Cardiac septum (tissue), 1 donor: ENCODE results near the gene CPNE1. TPM values are rescaled to one million over a fixed set of nuclear protein-coding genes. Genes with fewer than 3 reads are reported as not detected.
A peak's percentile ranks its signal among the peaks of the same experiment; 100 is the strongest.

Experiments
- DNase-seq: peaks from one replicate; pipeline ENCODE4 v3.0.0-alpha.2; 2020; ENCODE audit warnings: low spot score
- intact Hi-C: fragments of 100-400 bp; cut with DNase I; formaldehyde crosslinking; loops from one replicate; pipeline ENCODE4 v1.14.0; 2022
- total RNA-seq: library from RNA; stranded (reverse); fragmentation: NEBNext Ultra II Directional; extraction: Animal tissue kit (Norgen Biotek cat#: 25700); gene quantifications from one replicate; pipeline ENCODE4 v1.2.1, GENCODE V29; 2021
- donor health status: DM: no; HTN: no; CAD: no.

Gene CPNE1
- total RNA-seq, 1 donor from 2014 or later: 77.9 TPM

GRCh38 chr20:35586751-35587425, 77.8 kb downstream of the CPNE1 start:
- DNase-seq: no peak
- intact Hi-C loops: no loop called here

DNA sequence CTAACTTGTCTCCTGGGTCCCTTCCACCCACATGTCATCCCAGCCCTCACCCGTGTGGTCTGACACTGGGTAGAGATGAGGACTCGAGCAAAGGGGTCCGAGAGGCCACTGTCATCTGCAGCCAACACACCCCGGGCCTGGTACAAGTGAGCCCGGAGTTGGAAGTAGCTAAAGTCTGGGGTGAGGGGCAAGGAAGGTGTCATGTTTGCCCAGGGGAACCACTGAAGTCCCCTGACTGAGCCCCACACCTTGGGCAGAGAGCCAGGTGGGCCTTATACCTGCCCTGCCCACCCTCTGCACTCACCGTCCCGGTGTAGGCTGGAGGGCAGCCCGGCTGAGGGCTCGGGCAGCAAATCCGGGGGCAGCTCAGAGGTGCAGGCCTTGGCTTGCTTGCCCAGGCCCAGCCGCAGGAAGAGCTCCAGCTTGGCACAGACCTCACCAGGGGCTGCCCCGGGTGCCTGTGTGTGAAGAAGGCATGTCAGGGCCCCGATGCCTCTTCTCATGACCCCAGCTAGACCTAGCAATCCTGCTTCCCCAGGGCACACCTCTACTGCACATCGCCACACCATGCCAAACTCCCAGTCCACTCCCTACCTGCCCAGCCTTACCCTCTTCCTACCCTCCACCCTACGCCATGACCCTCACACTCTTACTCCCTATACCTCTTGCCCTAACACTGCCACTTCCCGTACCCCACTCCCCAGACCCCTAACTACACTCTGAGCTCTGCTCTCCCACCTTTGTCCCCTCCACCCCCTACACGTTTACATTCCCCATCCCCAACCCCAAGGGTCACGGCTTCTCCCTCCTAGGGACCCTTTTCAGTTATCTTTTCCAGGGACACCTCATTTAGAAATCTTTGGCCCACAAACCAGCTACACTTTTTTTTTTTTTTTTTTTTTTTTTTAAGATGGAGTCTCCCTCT, 80.8 kb downstream of the CPNE1 start:
- DNase-seq: no peak
- intact Hi-C loops: no loop called here

GRCh38 chr20:35582741-35583404, 81.8 kb downstream of the CPNE1 start:
- no peak for DNase-seq
- intact Hi-C loops: no loop called here

- intact Hi-C loops: no loop called here
- peak; percentile 43 for DNase-seq
These were observed 82.6 kb downstream of the CPNE1 start for GRCh38 chr20:35582131-35582530.

DNA sequence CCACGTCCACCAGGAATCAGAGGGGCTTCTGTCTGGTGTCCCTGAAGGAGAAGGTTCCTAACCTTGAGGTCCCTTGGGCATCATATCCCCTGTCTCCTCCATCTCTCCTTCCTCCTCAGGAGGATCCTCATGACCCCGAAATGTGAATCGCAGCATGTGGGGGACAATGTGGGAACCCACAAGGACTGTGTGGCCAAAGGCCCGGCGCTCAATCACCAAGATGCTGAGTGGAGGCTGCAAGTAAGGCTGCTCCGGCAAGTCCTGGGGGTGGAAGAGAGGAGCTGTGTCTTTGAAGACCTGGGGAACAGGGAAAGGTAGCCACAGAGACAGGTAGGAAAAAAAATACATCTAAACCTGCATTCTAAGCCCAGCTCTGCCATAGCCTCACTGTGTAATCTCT, 85.5 kb downstream of the CPNE1 start:
- intact Hi-C loops: no loop called here
- DNase-seq: peak; percentile 10

- DNase-seq: no peak
These were observed 86.2 kb downstream of the CPNE1 start for GRCh38 chr20:35578469-35578868.

GRCh38 chr20:35576816-35577215, 87.9 kb downstream of the CPNE1 start:
- intact Hi-C loops: no loop called here

More at GRCh38 chr20:35578469-35578868, 86.2 kb downstream of the CPNE1 start:
- intact Hi-C loops: no loop called here

More at GRCh38 chr20:35576816-35577215, 87.9 kb downstream of the CPNE1 start:
- no peak for DNase-seq

Other genes with a start within 250 kb of the CPNE1 start
- gene GDF5, start 226.7 kb downstream of the CPNE1 start, total RNA-seq: not detected
- gene CEP250, start 209.3 kb downstream of the CPNE1 start, total RNA-seq: 14.9 TPM
- gene C20orf173, start 135.2 kb downstream of the CPNE1 start, total RNA-seq: not detected
- gene ERGIC3, start 122.8 kb downstream of the CPNE1 start, total RNA-seq: 91.2 TPM
- 3.5 TPM for gene SPAG4, start 49.1 kb downstream of the CPNE1 start, total RNA-seq
- gene RBM12, start within 50 bp of the CPNE1 start, total RNA-seq: 44.4 TPM
- gene NFS1, start 34.5 kb upstream of the CPNE1 start, total RNA-seq: 55.0 TPM
- gene ROMO1, start 34.5 kb upstream of the CPNE1 start, total RNA-seq: 176 TPM
- 167 TPM for gene RBM39, start 77.4 kb upstream of the CPNE1 start, total RNA-seq
- 28.9 TPM for gene PHF20, start 107.1 kb upstream of the CPNE1 start, total RNA-seq